PC-3 (cell line): ENCODE measurements around the gene TXLNG.

Experiments used
- EZH2phosphoT487 ChIP-seq: fragments of 300-600 bp; sonication (generic); IDR thresholded peaks from 2 replicates; pipeline ENCODE4 v1.6.1; 2018; ENCODE audit warnings: mild to moderate bottlenecking, antibody characterized with exemption, low read length, borderline replicate concordance
- TF ChIP-seq, protein P1 (sequence below): fragments of 300-600 bp; sonication (generic); conservative IDR thresholded peaks from 2 replicates; pipeline ENCODE4 v1.5.1; 2017; ENCODE audit warnings: antibody characterized with exemption, low read depth, mild to moderate bottlenecking, low read length

GRCh38 chrX:16873106-16873505 is 86.8 kb downstream of the TXLNG start:
- TF ChIP-seq, protein P1, sequence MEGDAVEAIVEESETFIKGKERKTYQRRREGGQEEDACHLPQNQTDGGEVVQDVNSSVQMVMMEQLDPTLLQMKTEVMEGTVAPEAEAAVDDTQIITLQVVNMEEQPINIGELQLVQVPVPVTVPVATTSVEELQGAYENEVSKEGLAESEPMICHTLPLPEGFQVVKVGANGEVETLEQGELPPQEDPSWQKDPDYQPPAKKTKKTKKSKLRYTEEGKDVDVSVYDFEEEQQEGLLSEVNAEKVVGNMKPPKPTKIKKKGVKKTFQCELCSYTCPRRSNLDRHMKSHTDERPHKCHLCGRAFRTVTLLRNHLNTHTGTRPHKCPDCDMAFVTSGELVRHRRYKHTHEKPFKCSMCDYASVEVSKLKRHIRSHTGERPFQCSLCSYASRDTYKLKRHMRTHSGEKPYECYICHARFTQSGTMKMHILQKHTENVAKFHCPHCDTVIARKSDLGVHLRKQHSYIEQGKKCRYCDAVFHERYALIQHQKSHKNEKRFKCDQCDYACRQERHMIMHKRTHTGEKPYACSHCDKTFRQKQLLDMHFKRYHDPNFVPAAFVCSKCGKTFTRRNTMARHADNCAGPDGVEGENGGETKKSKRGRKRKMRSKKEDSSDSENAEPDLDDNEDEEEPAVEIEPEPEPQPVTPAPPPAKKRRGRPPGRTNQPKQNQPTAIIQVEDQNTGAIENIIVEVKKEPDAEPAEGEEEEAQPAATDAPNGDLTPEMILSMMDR, result no peak
- TF ChIP-seq EZH2phosphoT487, result no peak
